Lower lobe of right lung (tissue), 2 donors: ENCODE data around the gene AK8. TPM values are rescaled to one million over a fixed set of nuclear protein-coding genes. Genes with fewer than 3 reads are reported as not detected.
"Not testable (repeated sequence)": the region's sequence is repeated elsewhere in the genome, so short reads cannot be mapped to it uniquely, and the experiment has no call there.

Source experiments
- ATAC-seq, 2 donors: fragments of 200-7000 bp; cut with Tn5 transposase; one replicate each; pipeline ENCODE4 v1.9.1; 2020 to 2022; ENCODE audit warnings: mild to moderate bottlenecking in 2 of 2, moderate library complexity in 2 of 2
- DNase-seq: peaks from one replicate; pipeline ENCODE4 v3.0.0-alpha.2; 2020
- H3K27ac ChIP-seq: fragments of 200-600 bp; one replicate; pipeline ENCODE4 v1.8.0; 2022
- H3K27me3 ChIP-seq: fragments of 200-600 bp; one replicate; pipeline ENCODE4 v1.8.0; 2022; ENCODE audit warnings: low read depth
- H3K36me3 ChIP-seq: fragments of 200-600 bp; one replicate; pipeline ENCODE4 v1.8.0; 2022; ENCODE audit warnings: mild to moderate bottlenecking
- H3K4me1 ChIP-seq: fragments of 200-600 bp; one replicate; pipeline ENCODE4 v1.8.0; 2022
- H3K4me3 ChIP-seq: fragments of 200-600 bp; one replicate; pipeline ENCODE4 v1.8.0; 2022; ENCODE audit warnings: mild to moderate bottlenecking
- H3K9me3 ChIP-seq: fragments of 200-600 bp; one replicate; pipeline ENCODE4 v1.8.0; 2022
- intact Hi-C: fragments of 100-400 bp; cut with DNase I; formaldehyde crosslinking; loops from one replicate; pipeline ENCODE4 v1.11.0; 2022
- total RNA-seq: library from RNA; stranded (reverse); fragmentation: NEBNext Ultra II Directional; extraction: Animal tissue kit (Norgen Biotek cat#: 25700); gene quantifications from one replicate; pipeline ENCODE4 v1.2.1, GENCODE V29; 2021
- TF ChIP-seq, protein P1 (sequence below): fragments of 200-600 bp; IDR thresholded peaks from one replicate; pipeline ENCODE4 v1.8.0; 2022; ENCODE audit warnings: antibody characterized with exemption, mild to moderate bottlenecking
- donor health status: DM: no; HTN: yes; CAD: no; lungs with severe emphysema.

Gene AK8
- total RNA-seq, 1 donor from 2014 or later: 6.1 TPM

DNA sequence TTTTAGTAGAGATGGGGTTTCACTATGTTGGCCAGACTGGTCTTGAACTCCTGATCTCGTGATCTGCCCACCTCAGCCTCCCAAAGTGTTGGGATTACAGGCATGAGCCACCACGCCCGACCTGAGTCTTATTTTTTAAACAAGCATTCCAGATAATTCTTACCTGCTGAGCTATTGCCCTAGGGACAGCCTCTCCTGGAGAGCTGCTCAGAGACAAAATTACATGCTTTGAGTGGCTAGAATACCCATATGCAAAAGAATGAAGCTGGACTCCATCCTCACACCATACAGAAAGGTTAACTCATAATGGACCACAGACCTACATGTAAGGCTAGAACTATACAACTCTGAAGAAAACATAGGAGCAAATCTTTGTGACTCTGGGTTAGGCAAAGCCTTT is 166.2 kb downstream of the AK8 start:
- no peak overlapping the region for H3K4me3 ChIP-seq
- H3K9me3 ChIP-seq: no peaks in the 10 kb centered on the region
- H3K27me3 ChIP-seq: peaks cover 4% of the 10 kb centered on the region
- no peaks in the 10 kb centered on the region for H3K36me3 ChIP-seq
- TF ChIP-seq, protein P1, sequence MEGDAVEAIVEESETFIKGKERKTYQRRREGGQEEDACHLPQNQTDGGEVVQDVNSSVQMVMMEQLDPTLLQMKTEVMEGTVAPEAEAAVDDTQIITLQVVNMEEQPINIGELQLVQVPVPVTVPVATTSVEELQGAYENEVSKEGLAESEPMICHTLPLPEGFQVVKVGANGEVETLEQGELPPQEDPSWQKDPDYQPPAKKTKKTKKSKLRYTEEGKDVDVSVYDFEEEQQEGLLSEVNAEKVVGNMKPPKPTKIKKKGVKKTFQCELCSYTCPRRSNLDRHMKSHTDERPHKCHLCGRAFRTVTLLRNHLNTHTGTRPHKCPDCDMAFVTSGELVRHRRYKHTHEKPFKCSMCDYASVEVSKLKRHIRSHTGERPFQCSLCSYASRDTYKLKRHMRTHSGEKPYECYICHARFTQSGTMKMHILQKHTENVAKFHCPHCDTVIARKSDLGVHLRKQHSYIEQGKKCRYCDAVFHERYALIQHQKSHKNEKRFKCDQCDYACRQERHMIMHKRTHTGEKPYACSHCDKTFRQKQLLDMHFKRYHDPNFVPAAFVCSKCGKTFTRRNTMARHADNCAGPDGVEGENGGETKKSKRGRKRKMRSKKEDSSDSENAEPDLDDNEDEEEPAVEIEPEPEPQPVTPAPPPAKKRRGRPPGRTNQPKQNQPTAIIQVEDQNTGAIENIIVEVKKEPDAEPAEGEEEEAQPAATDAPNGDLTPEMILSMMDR: no peak
- intact Hi-C loops: no loop called here
- H3K27ac ChIP-seq: no peak overlapping the region
- ATAC-seq: no peak
- no peak for DNase-seq
- H3K4me1 ChIP-seq: no peaks in the 10 kb centered on the region

DNA sequence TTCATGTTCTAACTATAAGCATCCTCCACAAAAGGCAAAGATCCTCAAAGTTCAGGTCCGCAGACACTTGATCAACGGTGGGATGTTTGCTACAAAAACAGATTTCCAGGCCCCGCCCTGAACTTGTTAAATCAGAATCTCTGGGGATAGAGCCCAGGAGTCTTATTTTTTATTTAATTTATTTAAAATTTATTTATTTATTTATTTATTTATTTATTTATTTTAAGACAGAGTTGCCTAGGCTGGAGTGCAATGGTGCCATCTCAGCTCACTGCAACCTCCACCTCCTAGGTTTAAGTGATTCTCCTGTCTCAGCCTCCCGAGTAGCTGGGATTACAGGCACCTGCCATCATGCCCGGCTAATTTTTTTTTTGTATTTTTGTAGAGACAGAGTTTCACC is 166.9 kb downstream of the AK8 start:
- intact Hi-C loops, H3K4me1 ChIP-seq, DNase-seq, H3K27ac ChIP-seq, H3K36me3 ChIP-seq, H3K4me3 ChIP-seq, ATAC-seq, H3K27me3 ChIP-seq, H3K9me3 ChIP-seq: not testable (repeated sequence)

DNA sequence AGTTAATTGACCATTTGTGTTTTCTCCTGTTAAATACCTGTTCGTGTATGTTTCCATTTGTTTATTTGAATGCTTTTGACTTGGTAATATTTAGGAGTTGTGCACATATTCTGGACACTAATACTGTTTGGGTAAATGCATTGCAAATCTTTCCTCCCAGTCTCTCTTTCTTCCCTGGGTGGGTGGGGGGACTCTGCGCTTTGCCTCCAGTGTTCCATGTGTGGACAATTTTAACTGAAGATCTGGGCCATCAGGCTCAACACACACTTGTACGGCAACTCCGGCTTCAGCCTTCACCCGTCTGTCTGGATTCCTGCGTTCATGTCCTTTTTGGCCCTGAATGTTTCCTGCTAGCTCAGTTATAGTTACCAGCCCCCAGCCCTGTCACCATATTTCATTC is 167.8 kb downstream of the AK8 start:
- no peaks in the 10 kb centered on the region for H3K9me3 ChIP-seq
- no peak overlapping the region for H3K4me3 ChIP-seq
- no peak for ATAC-seq
- no peaks in the 10 kb centered on the region for H3K36me3 ChIP-seq
- no peak overlapping the region for H3K27ac ChIP-seq
- DNase-seq: no peak
- H3K4me1 ChIP-seq: no peaks in the 10 kb centered on the region
- peaks cover 4% of the 10 kb centered on the region for H3K27me3 ChIP-seq
- TF ChIP-seq, protein P1: no peak
- intact Hi-C loops: no loop called here

DNA sequence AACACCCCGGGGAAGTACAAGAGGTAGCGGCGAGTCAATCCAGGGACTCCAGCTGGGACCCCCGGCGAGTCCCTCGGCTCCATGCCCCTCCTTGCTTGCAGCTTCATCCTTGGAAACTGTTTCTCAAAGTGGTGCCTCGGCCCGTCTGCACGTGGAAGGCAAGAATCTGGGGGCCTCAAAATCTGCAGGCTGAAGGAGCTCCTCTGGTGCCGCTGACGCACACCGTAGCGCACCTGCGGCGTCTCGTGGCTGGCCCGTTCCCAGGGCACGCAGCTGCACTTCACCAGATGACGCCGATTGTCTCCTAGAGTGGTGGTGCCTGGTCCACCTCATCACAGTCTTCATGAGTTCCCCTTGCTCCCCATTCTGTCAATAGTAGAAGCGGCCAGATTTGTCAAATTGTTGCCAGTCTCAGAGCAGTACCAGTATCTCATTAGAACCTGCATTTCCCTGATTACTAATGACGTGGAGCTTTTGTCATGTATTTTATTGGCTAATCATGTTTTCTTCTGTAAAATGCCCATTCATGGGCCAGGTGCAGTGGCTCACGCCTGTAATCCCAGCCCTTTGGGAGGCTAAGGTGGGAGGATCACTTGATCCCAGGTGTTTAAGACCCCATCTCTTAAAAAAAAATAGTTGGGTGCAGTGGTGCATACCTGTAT is 169.2 kb downstream of the AK8 start:
- no peaks in the 10 kb centered on the region for H3K9me3 ChIP-seq
- H3K4me3 ChIP-seq: no peak overlapping the region
- TF ChIP-seq, protein P1: no peak
- H3K27me3 ChIP-seq: peaks cover 4% of the 10 kb centered on the region
- no peaks in the 10 kb centered on the region for H3K36me3 ChIP-seq
- H3K4me1 ChIP-seq: peaks cover 2% of the 10 kb centered on the region
- DNase-seq (no peak), ATAC-seq (no peak)
- no peak overlapping the region for H3K27ac ChIP-seq
- intact Hi-C loops: no loop called here

DNA sequence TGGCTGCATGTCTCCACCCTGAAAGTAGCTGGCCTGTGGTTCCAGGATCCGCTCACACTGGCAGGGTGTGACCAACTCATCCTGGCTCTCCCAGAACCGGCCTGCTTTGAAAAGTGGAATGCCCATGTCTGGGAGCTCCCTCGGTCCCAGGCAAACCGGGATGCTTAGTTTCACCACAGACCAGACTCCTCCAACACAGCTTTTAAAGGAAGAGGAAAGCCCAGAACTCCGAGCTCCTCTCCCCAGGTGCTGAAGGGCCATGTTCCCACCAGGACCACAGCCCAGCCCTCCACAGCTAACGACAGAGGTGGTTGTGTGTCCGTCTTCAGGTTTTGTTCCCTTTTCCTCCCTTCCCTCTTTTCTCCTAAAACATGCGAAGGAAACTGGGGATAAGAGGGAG is 169.8 kb downstream of the AK8 start:
- no peak for ATAC-seq
- no peak for DNase-seq
- intact Hi-C loops: no loop called here
- Histone ChIP-seq H3K4me3 (no peak overlapping the region), H3K9me3 (no peaks in the 10 kb centered on the region), H3K4me1 (peaks cover 5% of the 10 kb centered on the region), H3K27ac (no peak overlapping the region), H3K36me3 (no peaks in the 10 kb centered on the region), H3K27me3 (peaks cover 4% of the 10 kb centered on the region)
- TF ChIP-seq, protein P1: no peak

DNA sequence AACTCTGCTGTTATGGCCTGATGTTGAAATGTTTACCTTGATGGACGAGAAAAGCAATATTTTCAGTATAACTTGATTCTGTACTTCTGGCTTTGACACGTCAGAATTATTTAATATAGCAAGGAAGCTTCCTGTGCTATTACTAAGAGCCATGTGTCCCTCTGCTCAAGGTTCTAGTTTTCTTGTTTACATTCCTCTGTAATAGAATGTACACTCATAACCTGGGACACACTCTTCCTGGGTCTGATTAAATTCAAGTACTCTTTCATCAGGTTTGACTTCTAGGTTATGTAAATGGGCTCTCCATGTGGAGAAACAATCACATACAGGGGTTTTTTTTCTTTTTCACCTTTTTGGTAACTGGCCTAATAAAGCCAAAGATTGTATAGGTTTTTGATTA is 174.7 kb downstream of the AK8 start:
- ATAC-seq (peak; percentile 93 to 96), DNase-seq (no peak)
- peaks cover 13% of the 10 kb centered on the region for H3K4me1 ChIP-seq
- peaks cover 4% of the 10 kb centered on the region for H3K9me3 ChIP-seq
- no peaks in the 10 kb centered on the region for H3K36me3 ChIP-seq
- intact Hi-C loops: no loop called here
- no peak overlapping the region for H3K4me3 ChIP-seq
- H3K27ac ChIP-seq: peak overlapping the region; percentile 24
- TF ChIP-seq, protein P1: no peak
- no peaks in the 10 kb centered on the region for H3K27me3 ChIP-seq
